GM12891 (cell line): Measurements from ENCODE around the gene TWSG1.

Experiments
- PAX5 ChIP-seq: IDR thresholded peaks from 2 replicates; pipeline ENCODE4 v1.6.1; 2011; ENCODE audit warnings: low read length, moderate library complexity, mild to moderate bottlenecking; ENCODE audit not compliant: insufficient read depth, severe bottlenecking
- POLR2A ChIP-seq: IDR thresholded peaks from 2 replicates; pipeline ENCODE4 v1.6.1; 2011; ENCODE audit warnings: low read depth, low read length, control low read depth
- POLR2AphosphoS5 ChIP-seq: IDR thresholded peaks from 2 replicates; pipeline ENCODE4 v1.6.1; 2011; ENCODE audit warnings: low read depth, low read length, control low read depth
- POU2F2 ChIP-seq: IDR thresholded peaks from 2 replicates; pipeline ENCODE4 v1.6.1; 2011; ENCODE audit warnings: low read depth, mild to moderate bottlenecking, control low read depth, low read length, moderate library complexity
- SPI1 ChIP-seq: IDR thresholded peaks from 2 replicates; pipeline ENCODE4 v1.6.1; 2011; ENCODE audit warnings: low read depth, low read length, control low read depth
- TAF1 ChIP-seq: IDR thresholded peaks from 2 replicates; pipeline ENCODE4 v1.6.1; 2011; ENCODE audit warnings: low read depth, low read length, control low read depth

DNA sequence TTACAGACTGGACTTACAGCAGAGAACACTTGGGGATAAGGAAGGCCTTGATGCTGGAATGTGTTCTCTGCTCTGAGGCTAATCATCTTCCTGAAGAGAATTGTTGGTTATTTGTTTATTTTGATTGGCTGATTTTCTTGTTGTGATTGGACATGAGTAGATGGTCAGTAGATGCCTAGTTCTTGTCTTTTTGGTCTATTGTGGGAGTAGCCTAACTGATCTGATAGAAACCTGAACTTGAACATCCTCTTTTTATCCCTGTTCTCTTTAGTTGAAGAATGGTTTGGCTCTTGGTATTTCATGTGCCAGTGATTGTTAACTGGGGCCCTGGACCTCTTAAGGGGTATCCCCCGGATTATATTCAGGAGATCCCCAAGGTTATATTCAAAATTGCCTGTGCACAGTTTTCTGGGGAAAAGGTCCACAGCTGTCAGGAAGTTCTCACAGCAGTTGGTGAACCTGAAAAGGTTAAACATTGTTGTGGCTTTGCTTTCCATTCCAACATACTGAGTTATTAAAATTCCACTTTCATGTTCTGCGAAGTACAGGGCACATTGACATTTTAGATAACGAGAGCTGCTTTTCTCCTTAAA, 13.6 kb downstream of the TWSG1 start:
- TF ChIP-seq POLR2A (no peak), PAX5 (no peak), TAF1 (no peak), POLR2AphosphoS5 (no peak), POU2F2 (no peak), SPI1 (no peak)
